Activated naive CD4-positive, alpha-beta T cell treated with Interleukin-2 at 50 U/mL for 16 hours (primary cell): ENCODE measurements around the gene ZNF317.

ENCODE experiments used
- DNase-seq: peaks from one replicate; pipeline ENCODE4 v3.0.0-alpha.2; 2020

The ZNF317 gene

DNA sequence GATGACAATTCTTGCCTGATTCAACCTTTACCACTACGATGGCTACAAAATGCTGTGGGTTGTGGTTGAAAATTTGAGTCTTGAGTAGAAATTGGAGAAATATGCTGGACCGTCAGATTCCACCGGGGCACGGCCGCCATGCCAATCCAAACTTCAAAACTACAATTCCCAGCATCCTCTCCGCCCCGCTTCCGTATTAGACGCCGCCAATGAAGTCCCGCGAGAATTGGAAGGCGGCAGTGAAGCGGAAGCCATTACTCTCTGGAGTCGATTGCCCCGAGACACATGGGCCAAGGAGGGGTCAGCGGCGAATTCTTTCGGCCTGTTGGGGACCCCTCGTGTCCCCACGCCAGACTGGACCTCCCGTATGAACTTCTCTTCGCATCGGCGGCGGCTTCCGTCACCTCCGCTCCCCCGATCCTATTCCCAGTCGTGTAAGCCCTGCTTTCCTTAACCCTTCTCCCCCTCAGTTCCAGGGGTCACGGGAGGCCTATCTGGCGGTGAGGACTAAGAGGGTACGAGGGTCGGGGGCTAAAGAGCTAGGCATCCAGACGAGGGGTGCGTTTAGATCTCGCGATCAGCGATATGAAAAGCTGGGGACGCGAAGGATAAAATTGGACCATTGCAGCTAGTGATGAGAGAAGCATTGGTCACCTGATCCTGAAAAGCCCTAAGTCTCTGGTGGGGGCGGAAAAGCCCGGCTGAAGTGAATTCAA, at the start of gene ZNF317:
ZNF317 (plus strand) TSS at position 239 of the 716 bp plus-strand sequence. CDS start 15,620 bp downstream, outside the sequence.
- peak; percentile 90 for DNase-seq

DNA sequence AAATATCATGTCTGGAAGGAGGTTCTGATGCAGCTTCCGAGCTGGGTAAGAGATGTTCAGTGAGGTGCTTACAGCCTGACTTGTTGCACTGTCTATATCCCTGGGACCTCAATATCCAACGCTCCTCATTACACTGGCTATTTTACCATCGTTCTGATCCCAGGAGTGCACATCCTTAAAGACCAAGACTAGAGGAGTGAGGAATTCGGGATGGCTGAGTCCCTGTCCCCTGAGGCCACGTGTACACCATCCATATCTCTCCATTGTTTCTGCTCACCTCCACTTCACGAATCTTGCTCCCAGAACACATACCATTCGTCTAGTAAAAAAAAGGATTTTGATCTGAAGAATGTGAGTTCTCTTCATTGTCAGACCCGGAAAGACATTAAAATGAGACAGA, 32.8 kb upstream of the ZNF317 start, which contains the start of gene OR7G2:
OR7G2 (minus strand) TSS at position 101 of the 400 bp plus-strand sequence. CDS start 4,232 bp downstream, outside the sequence.
- DNase-seq = no peak

GRCh38 chr19:9109959-9110358, 30.2 kb upstream of the ZNF317 start:
- DNase-seq = no peak

DNA sequence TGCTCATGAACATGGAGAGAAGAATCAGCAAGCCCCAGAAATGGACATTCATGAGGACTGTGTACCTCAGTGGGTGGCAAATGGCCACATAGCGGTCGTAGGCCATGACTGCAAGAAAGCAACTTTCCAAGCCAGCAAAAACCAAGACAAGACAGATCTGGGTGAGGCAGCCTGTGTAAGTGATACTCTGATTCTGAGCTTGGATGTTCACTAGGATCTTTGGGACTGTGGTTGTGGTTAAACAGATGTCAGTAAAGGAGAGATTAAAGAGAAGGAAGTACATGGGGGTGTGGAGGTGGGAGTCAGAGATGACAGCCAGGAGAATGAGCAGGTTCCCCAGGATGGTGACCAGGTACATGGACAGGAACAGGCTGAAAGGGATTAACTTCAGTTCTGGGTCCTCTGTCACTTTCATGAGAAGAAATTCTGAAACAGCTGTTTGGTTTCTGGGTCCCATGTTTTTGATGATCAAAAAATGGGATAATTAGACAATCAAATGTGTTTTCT, 24.8 kb upstream of the ZNF317 start, which contains the start of gene OR7G1:
OR7G1 (minus strand) TSS at position 457 of the 507 bp plus-strand sequence; CDS start at position 457, 0 bp downstream.
- DNase-seq = no peak

GRCh38 chr19:9116547-9116946, 23.6 kb upstream of the ZNF317 start:
- DNase-seq = no peak

DNA sequence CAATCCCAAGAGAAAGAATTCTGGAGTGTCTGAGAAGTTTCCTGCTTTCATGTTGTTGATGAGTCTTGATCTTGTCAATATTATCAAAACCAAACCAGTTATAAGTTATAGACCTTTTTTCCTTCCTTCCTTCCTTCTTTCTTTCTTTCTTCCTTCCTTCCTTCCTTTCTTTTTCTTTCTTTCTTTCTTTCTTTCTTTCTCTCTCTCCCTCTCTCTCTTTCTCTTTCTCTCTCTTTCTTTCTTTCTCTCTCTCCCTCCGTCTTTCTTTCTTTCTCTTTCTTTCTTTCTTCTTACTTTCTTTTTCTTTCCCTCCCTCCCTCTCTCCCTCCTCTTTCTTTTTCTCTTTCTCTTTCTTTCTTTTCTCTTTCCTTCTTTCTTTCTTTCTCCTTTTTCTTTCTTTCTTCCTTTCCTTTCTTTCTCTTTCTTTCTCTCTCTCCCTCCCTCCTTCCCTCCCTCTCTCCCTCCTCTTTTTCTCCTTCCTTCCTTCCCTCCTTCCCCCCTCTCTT, 13.2 kb upstream of the ZNF317 start, which contains the start of gene OR7G3:
OR7G3 (minus strand) TSS at position 51 of the 506 bp plus-strand sequence; CDS start at position 51, 0 bp downstream.
- no peak for DNase-seq

DNA sequence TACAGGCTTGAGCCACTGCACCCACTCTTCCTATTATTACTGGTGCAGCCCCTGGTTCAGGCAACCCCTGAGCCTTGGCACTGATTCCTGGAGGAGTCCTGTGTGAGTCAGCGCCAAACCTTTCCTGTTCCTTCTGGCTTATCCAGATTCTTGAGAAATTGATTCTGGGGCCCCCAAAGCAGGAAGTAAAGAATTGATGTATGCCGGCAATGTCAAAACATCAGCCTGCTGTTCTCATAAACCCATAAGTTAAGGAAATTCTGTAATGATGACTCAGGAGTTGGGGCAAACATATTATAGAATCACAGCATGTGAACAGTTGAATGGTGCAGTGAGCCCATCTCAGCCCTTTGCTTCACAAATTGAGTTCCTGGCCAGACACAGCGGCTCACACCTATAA, 12.0 kb upstream of the ZNF317 start:
- no peak for DNase-seq

GRCh38 chr19:9130965-9131364, 9.2 kb upstream of the ZNF317 start:
- DNase-seq = no peak

GRCh38 chr19:9132422-9132821, 7.8 kb upstream of the ZNF317 start:
- DNase-seq = no peak

GRCh38 chr19:9139609-9140158, 513 bp upstream of the ZNF317 start:
- DNase-seq = no peak

DNA sequence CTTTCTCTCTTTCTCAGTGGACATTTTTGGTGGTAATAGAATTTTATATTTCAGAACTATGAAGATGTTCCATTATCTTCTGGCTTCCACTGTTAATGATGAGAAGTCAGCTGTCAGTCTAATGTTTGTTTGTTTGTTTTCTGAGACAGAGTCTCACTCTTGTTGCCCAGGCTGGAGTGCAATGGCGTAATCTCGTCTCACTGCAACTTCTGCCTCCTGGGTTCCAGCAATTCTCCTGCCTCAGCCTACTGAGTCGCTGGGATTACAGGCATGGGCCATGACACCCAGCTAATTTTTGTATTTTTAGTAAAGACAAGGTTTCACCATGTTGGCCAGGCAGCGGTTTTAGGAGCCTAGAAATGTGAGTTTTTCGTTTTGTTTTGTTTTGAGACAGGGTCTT, 4.7 kb downstream of the ZNF317 start:
- DNase-seq = no peak

- DNase-seq = no peak
These were observed 6.7 kb downstream of the ZNF317 start for GRCh38 chr19:9146882-9147281.

DNA sequence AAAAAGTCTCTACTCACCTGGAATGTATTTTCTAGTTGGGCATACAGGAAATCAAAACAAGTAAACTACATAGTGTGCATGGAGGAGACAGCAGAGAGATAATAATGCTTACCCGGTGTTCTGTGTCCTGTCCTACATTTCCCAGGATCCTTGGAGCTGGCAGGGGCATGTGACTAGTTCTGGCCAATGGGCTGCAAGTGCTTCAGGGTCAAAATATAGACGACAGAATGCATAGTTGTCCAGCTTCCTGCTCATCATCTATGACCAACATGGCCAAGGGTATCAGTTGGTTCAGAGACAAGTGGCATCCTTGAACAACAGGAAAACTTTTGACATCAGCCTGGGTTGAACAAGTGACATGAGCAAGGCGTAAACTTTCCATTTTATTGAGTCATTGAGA, 8.5 kb downstream of the ZNF317 start:
- no peak for DNase-seq

DNA sequence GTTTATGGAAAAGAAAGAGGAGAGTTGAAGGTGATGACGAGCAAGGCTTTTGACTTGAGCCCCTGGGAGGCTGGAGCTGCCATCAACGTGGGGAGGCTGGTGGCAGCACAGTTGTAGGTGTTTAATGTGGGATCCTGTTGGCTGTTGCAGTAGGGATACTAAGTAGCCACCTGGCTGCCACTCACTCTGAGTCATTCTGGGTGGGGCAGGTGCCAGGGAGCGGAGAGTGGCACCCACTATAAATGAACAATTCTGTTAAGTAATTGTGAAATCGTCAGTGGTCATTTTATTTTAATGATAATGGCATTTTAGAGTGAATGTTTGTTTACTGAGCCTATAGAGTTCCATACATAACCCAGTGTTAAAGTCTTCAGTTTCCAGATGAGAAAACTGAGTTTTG, 9.8 kb downstream of the ZNF317 start:
- DNase-seq = no peak

- DNase-seq = no peak
These were observed 10.5 kb downstream of the ZNF317 start for GRCh38 chr19:9150650-9151049.

- DNase-seq = no peak
These were observed 11.2 kb downstream of the ZNF317 start for GRCh38 chr19:9151367-9151766.

DNA sequence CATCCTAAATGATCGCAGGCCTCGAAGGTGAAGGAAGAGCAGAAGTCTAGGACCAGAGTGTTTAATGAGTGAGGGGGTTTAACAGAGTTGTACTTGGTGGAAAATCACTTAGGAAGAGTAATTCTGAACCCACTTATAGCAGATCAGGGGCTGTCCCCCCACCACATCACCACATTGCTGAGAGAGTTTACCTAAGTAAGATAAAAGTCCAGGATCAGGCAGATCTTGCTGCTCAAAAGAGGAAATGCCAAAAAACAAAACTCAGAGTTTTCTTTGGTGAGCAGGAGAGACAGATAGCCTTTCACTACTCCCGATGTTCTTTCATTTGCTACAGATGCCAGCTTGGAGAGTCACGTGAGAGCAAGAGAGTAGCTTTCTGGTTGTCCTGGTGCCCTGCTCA, 15.4 kb downstream of the ZNF317 start:
- no peak for DNase-seq

- no peak for DNase-seq
These were observed 16.1 kb downstream of the ZNF317 start for GRCh38 chr19:9156304-9156703.

DNA sequence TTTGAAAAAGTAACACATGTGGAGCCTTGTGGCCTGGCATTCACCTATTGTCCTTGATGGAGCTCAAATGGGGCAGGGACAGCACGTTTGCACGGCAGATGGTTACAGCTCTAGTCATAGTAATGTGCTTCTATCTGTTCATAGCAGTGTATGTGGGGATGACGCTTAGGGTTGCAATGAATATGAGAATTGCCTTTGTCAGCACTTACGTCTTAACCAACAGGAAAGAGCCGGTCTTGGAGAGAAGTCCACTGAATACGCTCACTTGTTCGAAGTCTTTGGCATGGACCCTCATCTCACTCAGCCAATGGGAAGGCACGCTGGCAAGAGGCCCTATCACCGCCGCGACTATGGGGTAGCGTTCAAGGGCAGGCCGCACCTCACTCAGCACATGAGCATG, 19.7 kb downstream of the ZNF317 start:
- no peak for DNase-seq

DNA sequence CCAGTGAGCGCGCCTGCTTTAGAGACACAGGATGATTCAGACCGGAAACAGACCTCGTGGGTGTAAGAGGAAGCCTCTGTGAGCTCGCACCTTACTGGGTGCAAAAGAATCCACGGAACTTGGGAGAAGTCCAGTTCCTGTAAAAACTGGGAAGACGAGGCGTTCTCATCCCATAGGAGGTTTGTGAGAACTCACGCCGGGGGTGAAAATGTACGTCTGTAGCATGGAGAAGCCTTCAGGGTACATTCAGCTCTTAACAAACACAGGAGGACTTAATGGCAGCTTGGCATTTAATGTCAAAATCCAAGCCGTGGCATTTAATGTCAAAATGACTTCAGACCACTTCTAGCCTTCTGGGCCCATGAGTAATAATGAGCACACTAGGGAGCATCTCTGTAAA, 21.2 kb downstream of the ZNF317 start:
- DNase-seq = no peak

- DNase-seq = no peak
These were observed 25.1 kb downstream of the ZNF317 start for GRCh38 chr19:9165261-9165660.

DNA sequence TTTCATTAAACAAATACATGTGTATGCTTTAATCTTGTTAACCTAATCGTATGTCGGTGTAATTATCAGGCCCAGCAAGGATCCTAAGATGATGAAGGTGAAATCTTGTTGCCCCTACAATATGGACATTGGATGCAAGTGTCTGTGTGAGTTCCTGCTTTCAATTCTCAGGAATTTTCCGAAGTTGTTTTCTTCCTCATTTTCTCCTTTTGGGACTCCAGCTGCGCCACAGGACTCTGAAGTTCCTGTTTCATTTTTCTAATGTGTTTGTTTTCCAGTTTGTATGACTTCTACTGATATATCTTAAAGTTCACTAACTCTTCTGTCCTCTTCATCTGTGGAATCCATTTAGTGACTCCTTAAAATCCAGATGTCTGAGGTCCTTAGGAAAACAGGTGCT, 26.6 kb downstream of the ZNF317 start:
- no peak for DNase-seq

GRCh38 chr19:9171393-9171991, 31.3 kb downstream of the ZNF317 start:
- no peak for DNase-seq

DNA sequence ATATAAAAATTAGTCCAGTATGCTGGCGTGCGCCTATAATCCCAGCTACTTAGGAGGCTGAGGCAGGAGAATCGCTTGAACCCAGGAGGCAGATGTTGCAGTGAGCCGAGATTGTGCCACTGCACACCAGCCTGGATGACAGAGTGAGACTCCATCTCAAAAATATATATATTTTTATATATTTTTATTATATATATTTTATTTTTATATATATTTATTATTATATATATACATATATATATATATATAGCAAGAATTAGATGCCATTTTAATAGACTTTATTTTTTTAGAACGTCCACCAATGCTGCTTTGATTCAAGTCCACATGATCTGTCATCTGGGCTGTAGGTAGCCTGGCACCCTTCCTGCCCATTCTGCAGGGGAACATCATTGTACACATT, 35.1 kb downstream of the ZNF317 start:
- DNase-seq = no peak
